Measurements from ENCODE around the gene HS6ST2.

The HS6ST2 gene

GRCh38 chrX:132940727-132941327 lies 17.6 kb downstream of the HS6ST2 start:
- no peak overlapping the region for H3K4me3 ChIP-seq (ENCODE audit: low read depth, low read length)
- no peak for TF ChIP-seq CTCF (IDR thresholded peaks at IDR 0.05; ENCODE audit: low read depth, low read length)

GRCh38 chrX:132933170-132933569 lies 25.3 kb downstream of the HS6ST2 start:
- no peak overlapping the region for H3K4me3 ChIP-seq (ENCODE audit: low read depth, low read length)
- TF ChIP-seq CTCF (IDR thresholded peaks at IDR 0.05; ENCODE audit: low read depth, low read length), result no peak

- TF ChIP-seq CTCF (IDR thresholded peaks at IDR 0.05; ENCODE audit: low read depth, low read length), result no peak
- H3K4me3 ChIP-seq (ENCODE audit: low read depth, low read length), result no peak overlapping the region
These were observed 34.0 kb downstream of the HS6ST2 start for GRCh38 chrX:132924426-132924825.

- TF ChIP-seq CTCF (IDR thresholded peaks at IDR 0.05; ENCODE audit: low read depth, low read length), result no peak
- H3K4me3 ChIP-seq (ENCODE audit: low read depth, low read length), result no peak overlapping the region
These were observed 39.9 kb downstream of the HS6ST2 start for GRCh38 chrX:132918523-132918922.

GRCh38 chrX:132916349-132916748 lies 42.1 kb downstream of the HS6ST2 start:
- no peak for TF ChIP-seq CTCF (IDR thresholded peaks at IDR 0.05; ENCODE audit: low read depth, low read length)
- H3K4me3 ChIP-seq (ENCODE audit: low read depth, low read length), result no peak overlapping the region

GRCh38 chrX:132909643-132910042 lies 48.8 kb downstream of the HS6ST2 start:
- no peak for TF ChIP-seq CTCF (IDR thresholded peaks at IDR 0.05; ENCODE audit: low read depth, low read length)
- no peak overlapping the region for H3K4me3 ChIP-seq (ENCODE audit: low read depth, low read length)

- TF ChIP-seq CTCF (IDR thresholded peaks at IDR 0.05; ENCODE audit: low read depth, low read length), result no peak
- H3K4me3 ChIP-seq (ENCODE audit: low read depth, low read length), result no peak overlapping the region
These were observed 49.5 kb downstream of the HS6ST2 start for GRCh38 chrX:132908891-132909290.
